GM18511 (cell line): ENCODE results near the gene HDAC4.

ENCODE experiments used
- ATAC-seq: cut with Tn5 transposase; IDR thresholded peaks from one replicate; pipeline ENCODE4 v1.9.1; 2021; ENCODE audit warnings: mild to moderate bottlenecking, moderate library complexity; ENCODE audit not compliant: unreplicated experiment

The HDAC4 gene

DNA sequence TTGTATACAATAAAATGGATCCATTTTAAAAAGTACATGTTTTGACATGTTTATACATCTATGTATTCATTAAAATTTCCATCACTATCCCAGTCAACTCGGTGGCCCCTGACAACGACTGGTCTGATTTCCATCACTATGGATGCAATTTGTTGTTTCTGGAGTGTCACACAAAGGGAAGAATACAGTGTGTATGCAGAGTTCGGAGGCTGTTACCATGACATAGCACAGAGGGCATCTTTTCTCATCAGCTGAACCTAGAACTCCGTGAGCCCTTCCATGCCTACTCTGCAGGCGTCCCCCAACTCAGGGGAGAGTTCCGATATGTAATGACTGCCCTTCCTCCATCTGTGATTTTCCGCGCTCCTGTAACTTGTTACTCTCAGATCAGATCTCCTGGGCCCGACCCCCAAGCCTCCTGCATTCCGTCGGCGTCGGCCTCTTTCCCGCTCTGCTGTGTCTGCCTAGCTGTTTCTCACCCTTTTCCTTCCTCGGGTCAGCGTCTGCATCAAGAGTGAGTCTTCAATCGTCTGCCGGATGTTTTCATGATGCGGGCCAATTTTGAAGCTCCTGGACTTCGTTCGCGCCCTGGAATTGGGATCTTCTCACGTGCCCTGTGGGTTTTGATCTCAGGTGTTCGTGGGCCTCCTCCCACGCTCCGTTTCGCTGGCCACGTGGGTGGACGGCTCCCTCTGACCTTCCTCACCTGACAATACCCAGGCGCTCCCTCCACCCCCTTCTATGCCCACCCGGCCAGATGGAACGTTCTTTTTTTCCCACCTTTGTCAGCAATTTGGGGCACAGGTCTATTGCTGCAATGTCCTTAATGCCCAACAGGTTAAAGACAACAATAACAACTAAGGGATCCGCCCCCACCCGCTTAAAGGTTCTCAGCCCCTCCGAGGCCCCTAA lies 391.9 kb downstream of the HDAC4 start:
- ATAC-seq = no peak

DNA sequence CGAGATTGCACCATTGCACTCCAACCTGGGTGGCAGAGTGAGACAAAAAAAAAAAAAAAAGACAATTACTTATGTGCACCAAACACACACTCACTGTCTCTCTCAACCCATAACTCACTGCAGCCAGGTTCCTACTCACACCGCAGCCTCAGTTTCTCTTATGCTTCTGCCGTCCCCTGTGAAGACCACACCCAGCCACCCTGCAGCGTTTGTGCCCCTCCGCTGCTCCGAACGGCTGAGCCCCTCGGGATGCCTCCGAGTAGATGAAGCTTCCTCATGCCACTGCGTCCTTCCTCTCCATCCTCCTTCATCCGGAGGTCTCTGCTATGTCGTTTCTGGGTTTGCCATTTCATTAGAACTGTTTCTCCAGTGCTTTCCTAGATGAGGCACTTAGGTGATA lies 392.8 kb downstream of the HDAC4 start:
- no peak for ATAC-seq

DNA sequence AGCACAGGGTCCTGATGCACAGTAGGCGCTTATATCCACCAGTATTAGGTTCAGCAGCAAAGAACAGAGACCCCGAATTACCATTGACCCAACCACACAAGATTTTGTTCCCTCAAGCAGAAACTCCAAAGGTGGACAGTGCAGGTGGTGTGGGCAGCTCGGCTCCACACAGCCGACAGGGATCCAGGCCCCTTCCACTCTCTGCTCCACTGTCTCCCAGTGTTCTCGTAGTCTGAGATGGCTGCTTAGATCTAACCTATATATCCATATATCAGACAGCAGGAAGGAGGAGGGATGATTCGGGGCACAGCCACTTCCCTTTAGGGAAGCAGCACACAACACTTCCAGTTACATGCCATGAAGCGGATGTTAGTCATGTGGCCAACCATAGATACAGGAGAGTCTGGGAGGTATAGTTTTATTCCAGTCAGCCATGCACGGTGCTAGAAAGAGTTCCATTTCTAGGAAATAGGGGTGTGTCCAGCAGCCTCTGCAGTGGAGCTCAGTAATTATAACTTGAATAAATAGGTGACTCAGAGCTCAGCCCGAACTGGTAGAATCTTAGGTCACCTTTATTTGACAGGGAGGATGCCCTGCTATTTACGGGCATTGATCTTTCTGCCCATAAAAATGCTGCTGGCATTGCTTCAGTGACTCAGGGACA lies 394.1 kb downstream of the HDAC4 start:
- ATAC-seq = no peak

DNA sequence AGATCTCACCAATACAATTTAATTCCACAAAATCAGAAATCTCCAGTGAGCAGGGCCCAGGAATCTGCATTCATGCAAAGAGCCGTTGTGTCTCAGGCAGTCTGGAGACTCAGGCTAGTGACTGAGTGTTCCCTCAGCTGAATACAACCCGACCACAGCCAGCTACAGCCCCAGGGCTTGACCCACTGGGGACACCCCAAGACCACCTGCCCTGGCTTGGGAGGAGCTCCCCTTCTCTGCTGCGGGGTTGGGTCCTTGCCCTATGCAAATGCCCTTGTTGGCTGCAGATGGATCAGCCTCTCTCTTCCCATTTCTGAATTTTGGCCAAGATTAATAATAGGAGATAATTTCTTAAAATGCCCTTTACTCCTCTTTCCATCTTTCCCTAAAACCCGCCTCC lies 395.2 kb downstream of the HDAC4 start:
- ATAC-seq = no peak

DNA sequence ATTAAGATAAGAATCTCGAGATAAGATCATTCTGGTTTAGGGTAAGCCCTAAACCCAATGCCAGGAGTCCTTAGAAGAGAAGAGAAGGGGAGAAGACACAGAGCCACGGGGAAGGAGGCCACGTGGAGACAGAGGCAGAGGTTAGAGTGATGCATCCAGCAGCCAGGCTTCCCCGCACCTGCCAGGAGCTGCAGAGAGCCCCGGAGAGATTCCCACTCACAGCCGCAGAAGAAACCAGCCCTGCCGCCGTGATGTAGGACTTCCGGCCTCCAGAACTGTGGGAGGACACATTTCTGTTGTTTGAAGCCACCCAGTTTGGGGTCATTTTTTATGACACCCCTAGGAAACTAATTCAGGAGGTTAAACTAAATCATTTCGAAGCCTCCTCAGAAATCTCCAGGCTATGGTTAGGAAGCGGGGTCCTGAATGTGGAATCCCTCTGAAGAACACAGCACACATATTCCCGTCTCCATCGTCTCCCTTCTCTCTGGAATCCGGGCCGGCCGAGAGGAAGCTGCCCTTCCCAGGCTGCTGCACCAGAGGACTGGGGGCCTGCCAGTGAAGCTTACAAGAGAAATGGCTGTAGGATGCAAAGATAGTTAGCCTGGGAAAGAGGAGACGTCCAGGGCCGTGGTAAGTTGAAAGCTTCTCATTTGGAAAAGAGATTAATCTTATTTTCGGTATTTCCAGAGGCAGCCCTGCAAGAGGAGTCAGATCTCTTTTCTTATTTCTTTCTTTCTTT lies 396.4 kb downstream of the HDAC4 start:
- ATAC-seq = no peak

GRCh38 chr2:239003624-239004273 lies 397.1 kb downstream of the HDAC4 start:
- no peak for ATAC-seq

DNA sequence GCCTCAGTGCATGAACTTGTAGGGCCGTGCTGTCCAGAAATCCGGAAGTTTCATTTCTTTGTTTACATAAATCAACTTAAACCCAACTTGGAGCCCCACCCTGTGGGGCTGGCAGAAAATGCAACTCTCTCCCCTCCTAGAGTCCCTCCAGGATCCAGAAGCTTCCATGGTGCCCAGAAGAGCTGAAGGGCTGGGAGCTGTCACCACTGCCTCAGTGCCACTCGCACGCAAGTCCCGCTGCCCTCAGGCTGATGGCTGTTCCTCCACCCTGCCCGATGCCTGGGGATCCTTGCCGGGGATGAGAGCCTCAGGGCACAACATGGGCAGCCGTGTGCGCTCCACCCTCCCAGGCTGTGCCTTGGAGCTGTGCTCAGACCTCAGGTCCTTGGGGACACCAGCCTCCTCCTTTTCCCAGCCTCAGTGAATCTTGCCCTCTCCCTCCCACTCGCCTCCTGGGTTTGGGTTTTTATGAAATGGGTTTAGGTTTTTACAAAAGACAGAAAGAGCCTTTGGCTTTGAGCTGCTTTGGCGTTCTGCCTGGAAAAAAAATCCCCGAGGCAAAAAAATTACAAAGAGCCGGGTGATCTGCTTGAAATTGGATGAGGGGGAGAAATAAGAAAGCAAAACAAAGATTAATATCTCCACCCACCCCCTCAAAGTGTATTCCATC lies 397.7 kb downstream of the HDAC4 start:
- no peak for ATAC-seq

DNA sequence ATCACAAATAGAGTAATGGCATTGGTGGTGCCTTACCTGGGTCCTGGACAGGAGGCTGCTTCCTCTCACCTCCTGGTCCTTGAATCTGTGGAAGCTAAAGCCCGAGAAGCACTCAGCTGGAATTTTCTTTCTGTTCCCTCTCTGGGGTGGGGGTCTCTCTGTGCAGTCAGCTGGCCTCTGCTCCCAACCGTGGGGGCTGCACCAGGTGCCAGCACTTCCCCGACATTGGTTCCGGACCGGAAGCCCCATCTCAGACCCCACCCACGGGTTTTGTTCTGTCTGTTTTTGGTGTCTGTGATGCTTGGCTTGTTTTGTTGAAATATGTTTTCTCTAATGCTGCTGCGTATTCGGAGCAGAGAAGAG lies 398.2 kb downstream of the HDAC4 start:
- ATAC-seq = no peak

DNA sequence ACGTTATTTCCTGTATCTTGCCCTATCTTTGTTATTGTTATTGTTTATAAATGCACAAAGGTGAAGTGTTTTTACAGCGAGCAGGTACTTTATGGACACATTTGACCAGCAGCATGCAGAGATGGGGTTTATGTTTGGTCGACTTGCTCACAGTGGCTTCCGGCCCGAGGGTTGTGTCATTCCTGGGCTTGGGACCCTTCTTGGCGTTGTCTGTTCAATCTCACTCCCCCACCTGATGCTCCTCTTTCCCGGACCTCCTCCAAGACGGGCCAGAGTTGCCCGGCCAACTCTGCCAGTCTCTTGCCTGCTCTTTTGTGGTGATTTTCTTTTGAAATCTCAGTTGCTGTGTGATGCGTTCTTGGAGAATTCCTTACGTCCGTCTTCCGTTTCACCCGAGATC lies 399.0 kb downstream of the HDAC4 start:
- ATAC-seq = no peak

DNA sequence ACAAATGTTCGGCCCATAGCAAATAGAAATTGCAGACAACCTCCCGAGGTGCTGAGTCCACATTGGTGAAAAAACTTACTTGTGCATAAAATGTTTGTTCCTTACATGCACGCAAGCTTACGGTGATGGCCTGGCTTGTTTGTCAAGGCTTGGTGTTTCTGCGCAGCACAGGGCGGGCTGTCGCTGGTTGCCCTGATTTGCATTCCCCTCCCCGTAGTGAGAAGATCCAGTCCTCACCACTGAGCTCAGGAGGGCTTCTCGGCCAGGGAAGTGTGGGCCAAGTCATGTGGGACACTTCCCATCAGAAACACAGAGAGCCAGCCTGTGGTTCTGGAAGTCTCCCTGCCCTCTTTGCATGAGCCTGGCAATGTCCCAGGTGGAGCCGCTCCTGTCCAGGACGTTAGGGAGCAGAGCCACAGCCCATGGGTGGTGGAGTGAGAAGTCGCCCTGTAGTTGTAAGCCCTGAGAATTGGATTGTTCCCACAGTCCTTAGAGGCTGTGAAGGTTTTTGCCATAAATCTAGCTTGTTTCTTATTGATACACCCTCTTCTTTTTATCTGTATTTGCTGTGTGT lies 400.2 kb downstream of the HDAC4 start:
- ATAC-seq = no peak

DNA sequence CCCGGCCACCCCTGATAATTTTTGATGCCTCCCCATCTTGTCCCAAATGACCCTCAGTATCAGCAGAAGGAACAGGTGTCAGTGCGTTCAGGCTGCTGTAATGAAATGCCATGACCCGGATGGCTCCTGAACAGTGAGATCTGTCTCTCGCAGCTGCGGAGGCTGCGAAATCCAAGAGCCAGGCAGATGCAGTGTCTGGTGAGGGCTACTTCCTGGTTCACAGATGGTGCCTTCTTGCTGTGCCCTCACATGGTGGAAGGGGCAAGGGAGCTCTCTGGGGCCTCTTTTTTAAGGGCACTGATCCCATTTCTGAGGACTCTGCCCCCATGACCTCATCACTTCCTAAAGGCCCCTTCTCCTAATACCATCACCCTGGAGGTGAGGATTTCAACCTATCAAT lies 400.7 kb downstream of the HDAC4 start:
- ATAC-seq = no peak

- ATAC-seq = no peak
Observed at GRCh38 chr2:238999291-238999741, 401.5 kb downstream of the HDAC4 start.

DNA sequence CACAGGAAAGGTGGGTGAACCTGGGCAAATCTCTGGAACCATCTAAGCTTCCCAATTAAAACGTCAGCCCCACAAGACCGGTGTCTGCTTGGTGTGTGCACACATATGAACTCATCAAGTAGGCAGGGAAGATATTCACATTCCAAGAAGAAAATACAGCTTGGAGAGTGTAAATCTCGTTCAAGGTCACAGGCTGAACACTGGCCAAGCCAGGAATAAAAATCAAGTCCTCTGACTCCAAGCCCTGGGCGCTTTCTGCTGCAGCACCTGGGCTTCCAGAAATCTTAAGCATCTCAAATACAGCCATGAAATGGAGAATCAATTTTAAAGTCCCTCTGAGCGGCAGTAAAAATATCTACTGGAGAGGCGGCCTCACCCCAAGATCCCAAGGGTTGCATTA lies 402.0 kb downstream of the HDAC4 start:
- no peak for ATAC-seq
